ENCODE results near the gene RAI1.

RAI1 gene

GRCh38 chr17:17844500-17844899 is 163.2 kb downstream of the RAI1 start:
- TF ChIP-seq Cebpa-rat (IDR thresholded peaks at IDR 0.05), result no peak
- H3K27me3 ChIP-seq, result no peaks in the 10 kb centered on the region

GRCh38 chr17:17845046-17845775 is 164.0 kb downstream of the RAI1 start:
- 0 out of 22 replicates have a peak overlapping the region, but pooled peaks of 3 of the 11 experiments have one; percentile 12 to 85 (median 18) for H3K4me2 ChIP-seq
- no peak for TF ChIP-seq Cebpa-rat (IDR thresholded peaks at IDR 0.05)
- H3K36me3 ChIP-seq, result peaks cover 0 to 12% (median 0%) of the 10 kb centered on the region in 11 experiments; a peak in 1 of 22 replicates
- no peaks in the 10 kb centered on the region for H4K20me1 ChIP-seq
- no peak overlapping the region for H3K4me3 ChIP-seq
- H3K9ac ChIP-seq, result peak overlapping the region in 3 of 11 experiments; percentile 20 to 29 (median 28); a peak in 4 of 22 replicates
- H3K9me3 ChIP-seq (replicated peaks in 1 of 11), result no peaks in the 10 kb centered on the region
- no peaks in the 10 kb centered on the region for H3K27me3 ChIP-seq
- H3K27ac ChIP-seq, result peak overlapping the region in 1 of 11 experiments; percentile 4; a peak in 3 of 22 replicates
- H3K4me1 ChIP-seq, result peaks cover 69 to 95% (median 86%) of the 10 kb centered on the region in 10 experiments

More at GRCh38 chr17:17844500-17844899, 163.2 kb downstream of the RAI1 start:
- H3K4me2 ChIP-seq, result peak overlapping the region in 2 of 11 experiments; percentile 20 to 21; a peak in 1 of 22 replicates
- no peak overlapping the region; a peak in 1 of 22 replicates for H3K9ac ChIP-seq
- H4K20me1 ChIP-seq, result no peaks in the 10 kb centered on the region
- H3K27ac ChIP-seq, result no peak overlapping the region
- no peak overlapping the region for H3K4me3 ChIP-seq
- H3K9me3 ChIP-seq (replicated peaks in 1 of 11), result no peaks in the 10 kb centered on the region
- peaks cover 66 to 95% (median 85%) of the 10 kb centered on the region in 10 experiments for H3K4me1 ChIP-seq
- peaks cover 0 to 12% (median 0%) of the 10 kb centered on the region in 11 experiments; a peak in 1 of 22 replicates for H3K36me3 ChIP-seq

- Histone ChIP-seq H3K4me3 (no peak overlapping the region), H3K27ac (peak overlapping the region in 1 of 11 experiments; percentile 2; a peak in 2 of 22 replicates), H4K20me1 (no peaks in the 10 kb centered on the region), H3K4me1 (peaks cover 69 to 95% (median 86%) of the 10 kb centered on the region in 10 experiments), H3K36me3 (peaks cover 0 to 12% (median 0%) of the 10 kb centered on the region in 11 experiments; a peak in 1 of 22 replicates), H3K9me3 (replicated peaks in 1 of 11) (no peaks in the 10 kb centered on the region), H3K27me3 (no peaks in the 10 kb centered on the region), H3K4me2 (peak overlapping the region in 7 of 11 experiments; percentile 5 to 95 (median 76); a peak in 7 of 22 replicates), H3K9ac (peak overlapping the region in 4 of 11 experiments; percentile 7 to 23 (median 16); a peak in 3 of 22 replicates)
- TF ChIP-seq Cebpa-rat (IDR thresholded peaks at IDR 0.05), result no peak
Observed at GRCh38 chr17:17846003-17846402, 164.7 kb downstream of the RAI1 start.

- Histone ChIP-seq H3K4me1 (peaks cover 69 to 95% (median 86%) of the 10 kb centered on the region in 10 experiments), H3K27me3 (no peaks in the 10 kb centered on the region), H3K27ac (peak overlapping the region in 2 of 11 experiments; percentile 2 to 90; a peak in 1 of 22 replicates), H4K20me1 (no peaks in the 10 kb centered on the region), H3K4me2 (peak overlapping the region; percentile 76 to 95 (median 90); a peak in 19 of 22 replicates), H3K4me3 (no peak overlapping the region), H3K9ac (peak overlapping the region in 4 of 11 experiments; percentile 7 to 76 (median 25); a peak in 4 of 22 replicates), H3K9me3 (replicated peaks in 1 of 11) (no peaks in the 10 kb centered on the region), H3K36me3 (peaks cover 0 to 12% (median 0%) of the 10 kb centered on the region in 11 experiments; a peak in 1 of 22 replicates)
- TF ChIP-seq Cebpa-rat (IDR thresholded peaks at IDR 0.05), result no peak
Observed at GRCh38 chr17:17846645-17847044, 165.4 kb downstream of the RAI1 start.

GRCh38 chr17:17847118-17847689 is 165.9 kb downstream of the RAI1 start:
- H3K27me3 ChIP-seq, result no peaks in the 10 kb centered on the region
- H3K4me2 ChIP-seq, result peak overlapping the region; percentile 76 to 95 (median 90); a peak in 20 of 22 replicates
- H3K9ac ChIP-seq, result peak overlapping the region in 7 of 11 experiments; percentile 15 to 76 (median 32); a peak in 8 of 22 replicates
- no peaks in the 10 kb centered on the region for H4K20me1 ChIP-seq
- H3K27ac ChIP-seq, result peak overlapping the region in 5 of 11 experiments; percentile 38 to 92 (median 90); a peak in 4 of 22 replicates
- no peak for TF ChIP-seq Cebpa-rat (IDR thresholded peaks at IDR 0.05)
- H3K36me3 ChIP-seq, result peaks cover 0 to 12% (median 0%) of the 10 kb centered on the region in 11 experiments; a peak in 1 of 22 replicates
- no peak overlapping the region for H3K4me3 ChIP-seq
- H3K4me1 ChIP-seq, result peaks cover 69 to 95% (median 87%) of the 10 kb centered on the region in 10 experiments
- no peaks in the 10 kb centered on the region for H3K9me3 ChIP-seq (replicated peaks in 1 of 11)

- H4K20me1 ChIP-seq, result no peaks in the 10 kb centered on the region
- peaks cover 66 to 90% (median 83%) of the 10 kb centered on the region in 10 experiments for H3K4me1 ChIP-seq
- no peaks in the 10 kb centered on the region for H3K9me3 ChIP-seq (replicated peaks in 1 of 11)
- no peaks in the 10 kb centered on the region for H3K27me3 ChIP-seq
- peaks cover 0 to 12% (median 0%) of the 10 kb centered on the region in 11 experiments; a peak in 1 of 22 replicates for H3K36me3 ChIP-seq
- peak overlapping the region in 7 of 11 experiments; percentile 38 to 92 (median 87); a peak in 10 of 22 replicates for H3K27ac ChIP-seq
- no peak for TF ChIP-seq Cebpa-rat (IDR thresholded peaks at IDR 0.05)
- H3K4me2 ChIP-seq, result peak overlapping the region; percentile 76 to 95 (median 90); a peak in 20 of 22 replicates
- no peak overlapping the region for H3K4me3 ChIP-seq
- peak overlapping the region in 7 of 11 experiments; percentile 15 to 78 (median 24); a peak in 8 of 22 replicates for H3K9ac ChIP-seq
Observed at GRCh38 chr17:17847726-17848125, 166.5 kb downstream of the RAI1 start.

GRCh38 chr17:17848311-17849082 is 167.2 kb downstream of the RAI1 start:
- Histone ChIP-seq H3K4me3 (0 out of 20 replicates have a peak overlapping the region, but pooled peaks of 1 of the 10 experiments have one; percentile 2), H3K27ac (peak overlapping the region in 10 of 11 experiments; percentile 24 to 92 (median 83); a peak in 19 of 22 replicates), H3K9ac (peak overlapping the region; percentile 0 to 78 (median 62); a peak in 18 of 22 replicates), H3K4me2 (peak overlapping the region; percentile 76 to 95 (median 90)), H3K27me3 (no peaks in the 10 kb centered on the region), H3K9me3 (replicated peaks in 1 of 11) (no peaks in the 10 kb centered on the region), H4K20me1 (no peaks in the 10 kb centered on the region), H3K4me1 (peaks cover 60 to 95% (median 81%) of the 10 kb centered on the region in 10 experiments), H3K36me3 (peaks cover 0 to 12% (median 0%) of the 10 kb centered on the region in 11 experiments; a peak in 1 of 22 replicates)
- TF ChIP-seq Cebpa-rat (IDR thresholded peaks at IDR 0.05), result no peak
